Ishikawa (cell line): ENCODE results near the gene MUC21.

Source experiments
- CEBPB ChIP-seq: IDR thresholded peaks from 2 replicates; pipeline ENCODE4 v1.6.1; 2012
- EP300 ChIP-seq: IDR thresholded peaks from 2 replicates; pipeline ENCODE4 v1.6.1; 2012; ENCODE audit warnings: borderline replicate concordance
- FOXM1 ChIP-seq: IDR thresholded peaks from 2 replicates; pipeline ENCODE4 v1.6.1; 2012; ENCODE audit warnings: low read depth, borderline replicate concordance
- RAD21 ChIP-seq: IDR thresholded peaks from 2 replicates; pipeline ENCODE4 v1.6.1; 2012; ENCODE audit warnings: low read depth
- REST ChIP-seq: IDR thresholded peaks from 2 replicates; pipeline ENCODE4 v1.6.1; 2012; ENCODE audit warnings: low read depth, mild to moderate bottlenecking
- TAF1 ChIP-seq: IDR thresholded peaks from 2 replicates; pipeline ENCODE4 v1.6.1; 2012; ENCODE audit warnings: low read depth, mild to moderate bottlenecking
- ZBTB7A ChIP-seq: IDR thresholded peaks from 2 replicates; pipeline ENCODE4 v1.6.1; 2012; ENCODE audit warnings: low read depth

- no peak for TF ChIP-seq RAD21
- no peak for TF ChIP-seq EP300
- no peak for TF ChIP-seq REST
- no peak for TF ChIP-seq CEBPB
- no peak for TF ChIP-seq TAF1
- no peak for TF ChIP-seq ZBTB7A
- no peak for TF ChIP-seq FOXM1
These were observed 27.0 kb downstream of the MUC21 start, which contains the start of gene MUC22 for GRCh38 chr6:31010393-31011060.
